Ishikawa (cell line): ENCODE measurements around the gene SLC37A1.

Source experiments
- CEBPB ChIP-seq: IDR thresholded peaks from 2 replicates; pipeline ENCODE4 v1.6.1; 2012
- CREB1 ChIP-seq: IDR thresholded peaks from 2 replicates; pipeline ENCODE4 v1.6.1; 2012; ENCODE audit warnings: low read depth
- EGR1 ChIP-seq: IDR thresholded peaks from 2 replicates; pipeline ENCODE4 v1.6.1; 2012
- EP300 ChIP-seq: IDR thresholded peaks from 2 replicates; pipeline ENCODE4 v1.6.1; 2012; ENCODE audit warnings: borderline replicate concordance
- FOXM1 ChIP-seq: IDR thresholded peaks from 2 replicates; pipeline ENCODE4 v1.6.1; 2012; ENCODE audit warnings: low read depth, borderline replicate concordance
- NFIC ChIP-seq: IDR thresholded peaks from 2 replicates; pipeline ENCODE4 v1.6.1; 2012
- RAD21 ChIP-seq: IDR thresholded peaks from 2 replicates; pipeline ENCODE4 v1.6.1; 2012; ENCODE audit warnings: low read depth
- TAF1 ChIP-seq: IDR thresholded peaks from 2 replicates; pipeline ENCODE4 v1.6.1; 2012; ENCODE audit warnings: low read depth, mild to moderate bottlenecking
- TCF12 ChIP-seq: IDR thresholded peaks from 2 replicates; pipeline ENCODE4 v1.6.1; 2012; ENCODE audit warnings: low read depth
- TEAD4 ChIP-seq: IDR thresholded peaks from 2 replicates; pipeline ENCODE4 v1.6.1; 2012
- YY1 ChIP-seq: IDR thresholded peaks from 2 replicates; pipeline ENCODE4 v1.6.1; 2012; ENCODE audit warnings: low read depth
- ZBTB7A ChIP-seq: IDR thresholded peaks from 2 replicates; pipeline ENCODE4 v1.6.1; 2012; ENCODE audit warnings: low read depth
- TF ChIP-seq, protein P1 (sequence below): IDR thresholded peaks from 2 replicates; pipeline ENCODE4 v1.6.1; 2012; ENCODE audit warnings: low read depth, mild to moderate bottlenecking
- TF ChIP-seq, protein P2 (sequence below): IDR thresholded peaks from 2 replicates; pipeline ENCODE4 v1.6.1; 2012
- TF ChIP-seq, protein P3 (sequence below): IDR thresholded peaks from 2 replicates; pipeline ENCODE4 v1.6.1; 2012

Gene SLC37A1

DNA sequence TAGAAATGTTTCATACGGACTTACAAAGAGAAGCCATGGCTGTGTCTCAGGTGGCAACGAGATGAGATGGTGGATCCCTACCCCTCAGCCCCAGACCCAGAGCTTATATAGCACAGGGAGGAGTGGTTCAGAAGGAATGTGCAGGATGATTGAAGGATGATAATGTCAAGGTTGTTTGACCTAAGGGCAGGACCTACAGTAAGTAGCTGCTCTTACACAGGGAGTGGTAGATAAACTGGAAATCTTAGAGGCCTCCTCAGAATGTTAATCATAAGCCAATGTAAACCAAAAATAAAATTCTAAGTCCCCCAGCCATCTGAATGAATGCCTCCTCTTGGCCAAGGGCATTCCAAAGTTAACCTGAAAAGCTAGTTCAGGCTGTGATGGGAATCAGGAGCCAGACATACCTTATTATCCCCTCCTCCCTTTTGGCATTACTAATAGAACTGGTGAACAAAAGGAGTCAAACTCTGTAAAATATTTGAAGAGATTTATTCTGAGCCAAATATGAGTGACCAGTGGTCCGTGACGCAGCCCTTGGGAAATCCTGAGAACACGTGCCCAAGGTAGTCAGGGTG is 94.0 kb downstream of the SLC37A1 start:
- TF ChIP-seq CEBPB (0 out of 2 replicates have a peak, but pooled peaks have one; percentile 36), NFIC (peak; percentile 67), TCF12 (no peak), TEAD4 (peak; percentile 65), EP300 (peak; percentile 40; the same call in 1 of the 2 replicates)

DNA sequence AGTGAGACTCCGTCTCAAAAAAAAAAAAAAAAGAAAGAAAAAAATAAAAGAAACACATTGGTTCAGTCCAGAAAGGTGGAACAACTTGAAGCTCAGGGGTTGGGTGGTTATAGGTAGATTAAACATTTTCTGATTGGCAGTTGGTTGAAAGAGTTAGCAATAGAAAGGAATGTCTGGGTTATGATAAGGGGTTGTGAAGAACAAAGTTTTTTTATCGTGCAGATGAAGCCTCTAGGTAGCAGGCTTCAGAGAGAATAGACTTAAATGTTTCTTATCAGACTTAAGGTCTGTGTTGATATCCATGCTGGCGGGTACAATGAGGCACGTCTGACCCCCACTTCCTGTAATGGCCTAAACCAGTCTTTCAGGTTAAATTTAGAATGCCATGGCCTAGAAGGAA is 94.8 kb downstream of the SLC37A1 start:
- TF ChIP-seq CREB1 = no peak
- TF ChIP-seq, protein P1, sequence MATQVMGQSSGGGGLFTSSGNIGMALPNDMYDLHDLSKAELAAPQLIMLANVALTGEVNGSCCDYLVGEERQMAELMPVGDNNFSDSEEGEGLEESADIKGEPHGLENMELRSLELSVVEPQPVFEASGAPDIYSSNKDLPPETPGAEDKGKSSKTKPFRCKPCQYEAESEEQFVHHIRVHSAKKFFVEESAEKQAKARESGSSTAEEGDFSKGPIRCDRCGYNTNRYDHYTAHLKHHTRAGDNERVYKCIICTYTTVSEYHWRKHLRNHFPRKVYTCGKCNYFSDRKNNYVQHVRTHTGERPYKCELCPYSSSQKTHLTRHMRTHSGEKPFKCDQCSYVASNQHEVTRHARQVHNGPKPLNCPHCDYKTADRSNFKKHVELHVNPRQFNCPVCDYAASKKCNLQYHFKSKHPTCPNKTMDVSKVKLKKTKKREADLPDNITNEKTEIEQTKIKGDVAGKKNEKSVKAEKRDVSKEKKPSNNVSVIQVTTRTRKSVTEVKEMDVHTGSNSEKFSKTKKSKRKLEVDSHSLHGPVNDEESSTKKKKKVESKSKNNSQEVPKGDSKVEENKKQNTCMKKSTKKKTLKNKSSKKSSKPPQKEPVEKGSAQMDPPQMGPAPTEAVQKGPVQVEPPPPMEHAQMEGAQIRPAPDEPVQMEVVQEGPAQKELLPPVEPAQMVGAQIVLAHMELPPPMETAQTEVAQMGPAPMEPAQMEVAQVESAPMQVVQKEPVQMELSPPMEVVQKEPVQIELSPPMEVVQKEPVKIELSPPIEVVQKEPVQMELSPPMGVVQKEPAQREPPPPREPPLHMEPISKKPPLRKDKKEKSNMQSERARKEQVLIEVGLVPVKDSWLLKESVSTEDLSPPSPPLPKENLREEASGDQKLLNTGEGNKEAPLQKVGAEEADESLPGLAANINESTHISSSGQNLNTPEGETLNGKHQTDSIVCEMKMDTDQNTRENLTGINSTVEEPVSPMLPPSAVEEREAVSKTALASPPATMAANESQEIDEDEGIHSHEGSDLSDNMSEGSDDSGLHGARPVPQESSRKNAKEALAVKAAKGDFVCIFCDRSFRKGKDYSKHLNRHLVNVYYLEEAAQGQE = no peak
- TF ChIP-seq, protein P2, sequence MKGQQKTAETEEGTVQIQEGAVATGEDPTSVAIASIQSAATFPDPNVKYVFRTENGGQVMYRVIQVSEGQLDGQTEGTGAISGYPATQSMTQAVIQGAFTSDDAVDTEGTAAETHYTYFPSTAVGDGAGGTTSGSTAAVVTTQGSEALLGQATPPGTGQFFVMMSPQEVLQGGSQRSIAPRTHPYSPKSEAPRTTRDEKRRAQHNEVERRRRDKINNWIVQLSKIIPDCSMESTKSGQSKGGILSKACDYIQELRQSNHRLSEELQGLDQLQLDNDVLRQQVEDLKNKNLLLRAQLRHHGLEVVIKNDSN = no peak
- TF ChIP-seq, protein P3, sequence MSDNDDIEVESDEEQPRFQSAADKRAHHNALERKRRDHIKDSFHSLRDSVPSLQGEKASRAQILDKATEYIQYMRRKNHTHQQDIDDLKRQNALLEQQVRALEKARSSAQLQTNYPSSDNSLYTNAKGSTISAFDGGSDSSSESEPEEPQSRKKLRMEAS = no peak
- TF ChIP-seq FOXM1 = no peak
- no peak for TF ChIP-seq TCF12
- no peak for TF ChIP-seq EGR1
- no peak for TF ChIP-seq EP300
- no peak for TF ChIP-seq ZBTB7A
- no peak for TF ChIP-seq TEAD4
- TF ChIP-seq RAD21 = no peak
- TF ChIP-seq NFIC = no peak
- no peak for TF ChIP-seq TAF1
- TF ChIP-seq CEBPB = no peak
- TF ChIP-seq YY1 = no peak

DNA sequence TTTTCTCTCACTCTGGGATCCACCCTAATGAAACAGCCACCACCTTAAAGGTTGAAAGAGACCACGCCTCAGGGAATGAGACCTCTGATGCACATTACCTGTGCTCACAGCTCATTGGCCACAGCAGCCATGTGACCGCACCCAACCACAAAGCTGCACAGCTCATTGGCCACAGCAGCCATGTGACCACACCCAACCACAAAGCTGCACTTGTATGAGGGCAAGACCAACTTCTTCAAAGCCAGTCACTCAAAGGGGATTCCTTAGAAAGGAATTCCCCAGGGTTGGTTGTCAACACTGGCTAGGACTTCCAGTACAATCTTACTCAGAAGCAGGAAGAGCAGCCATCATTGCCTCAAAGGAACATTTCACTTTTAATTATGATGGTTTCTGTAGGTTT is 96.2 kb downstream of the SLC37A1 start:
- TF ChIP-seq ZBTB7A (no peak), FOXM1 (no peak), CEBPB (no peak), EP300 (no peak)
- TF ChIP-seq, protein P2 = peak; percentile 88

DNA sequence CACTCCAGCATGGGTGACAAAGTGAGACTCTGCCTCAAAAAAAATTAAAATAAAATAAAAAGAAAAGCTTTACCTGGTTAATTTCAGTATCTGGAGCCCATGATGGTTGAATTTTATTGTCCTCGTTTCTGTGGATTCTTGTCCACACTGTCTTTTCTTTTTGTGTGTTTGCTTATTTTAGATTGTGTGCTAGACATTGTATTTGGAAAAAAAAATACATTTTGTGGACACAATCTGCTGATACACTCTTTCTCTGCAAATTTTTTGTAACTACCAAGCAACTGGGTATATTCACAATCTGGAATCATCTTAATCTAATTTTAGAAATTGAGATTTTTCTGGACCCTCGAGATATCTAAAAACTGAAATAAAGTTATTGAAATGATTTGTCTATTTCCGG is 98.2 kb downstream of the SLC37A1 start:
- TF ChIP-seq TAF1 = no peak
- TF ChIP-seq, protein P2 = no peak
- TF ChIP-seq TCF12 = no peak
- TF ChIP-seq YY1 = no peak
- TF ChIP-seq CEBPB = no peak
- no peak for TF ChIP-seq CREB1
- no peak for TF ChIP-seq ZBTB7A
- TF ChIP-seq, protein P1 = no peak
- no peak for TF ChIP-seq TEAD4
- no peak for TF ChIP-seq EGR1
- TF ChIP-seq, protein P3 = no peak
- no peak for TF ChIP-seq FOXM1
- no peak for TF ChIP-seq NFIC
- no peak for TF ChIP-seq RAD21
- no peak for TF ChIP-seq EP300

DNA sequence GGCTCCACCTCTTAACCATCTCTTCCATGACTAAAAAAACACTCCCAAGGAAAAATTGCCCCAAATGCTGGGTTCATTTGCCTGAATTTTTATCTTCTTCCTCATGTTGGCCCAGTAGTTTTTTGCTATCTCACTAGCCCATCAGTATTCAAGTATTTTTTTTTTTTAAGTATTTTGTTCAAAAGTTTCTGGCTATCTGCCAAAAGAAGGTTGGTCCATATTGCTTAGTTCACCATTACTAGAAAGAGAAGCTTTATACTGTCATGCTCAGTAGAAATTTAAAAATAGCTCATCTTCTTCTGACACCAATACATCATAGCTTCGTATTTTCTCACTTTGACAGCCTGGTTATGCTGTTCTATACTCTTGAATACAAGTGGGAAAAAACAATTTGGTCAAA is 98.7 kb downstream of the SLC37A1 start:
- TF ChIP-seq FOXM1 = no peak
- no peak for TF ChIP-seq CREB1
- no peak for TF ChIP-seq TAF1
- TF ChIP-seq TCF12 = no peak
- TF ChIP-seq, protein P2 = no peak
- TF ChIP-seq RAD21 = no peak
- no peak for TF ChIP-seq YY1

DNA sequence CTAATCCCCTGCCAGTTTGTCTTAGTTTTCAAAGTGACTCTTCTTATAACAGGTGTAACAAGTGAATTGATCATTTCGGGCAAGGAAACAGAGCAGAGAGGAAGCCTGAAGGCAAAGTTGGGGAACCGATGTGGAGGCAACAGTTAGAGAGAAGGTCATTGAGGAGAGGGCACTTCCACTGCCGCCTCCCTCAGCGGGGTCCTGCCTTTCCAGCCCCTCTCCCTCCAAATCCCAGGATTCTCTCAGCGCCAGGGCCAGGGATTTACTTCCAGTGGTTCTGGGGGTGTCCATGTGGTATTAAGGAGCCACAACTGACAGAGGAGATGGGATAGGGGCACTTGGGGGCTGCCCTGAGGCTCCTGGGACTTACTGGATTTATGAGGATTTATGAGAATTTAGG is 100.1 kb downstream of the SLC37A1 start:
- TF ChIP-seq CEBPB (no peak), CREB1 (no peak), TCF12 (no peak), ZBTB7A (no peak), EGR1 (no peak)
- TF ChIP-seq, protein P1 = no peak
- TF ChIP-seq, protein P2 = no peak
- TF ChIP-seq, protein P3 = no peak
